SW 1271 (cell line): ENCODE measurements around the gene HES3.

Experiments
- DNase-seq, 2 experiments: peaks; one replicate each; lab custom pipeline; 2025; lab: John Stamatoyannopoulos, UW

HES3 gene, protein sequence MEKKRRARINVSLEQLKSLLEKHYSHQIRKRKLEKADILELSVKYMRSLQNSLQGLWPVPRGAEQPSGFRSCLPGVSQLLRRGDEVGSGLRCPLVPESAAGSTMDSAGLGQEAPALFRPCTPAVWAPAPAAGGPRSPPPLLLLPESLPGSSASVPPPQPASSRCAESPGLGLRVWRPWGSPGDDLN

DNA sequence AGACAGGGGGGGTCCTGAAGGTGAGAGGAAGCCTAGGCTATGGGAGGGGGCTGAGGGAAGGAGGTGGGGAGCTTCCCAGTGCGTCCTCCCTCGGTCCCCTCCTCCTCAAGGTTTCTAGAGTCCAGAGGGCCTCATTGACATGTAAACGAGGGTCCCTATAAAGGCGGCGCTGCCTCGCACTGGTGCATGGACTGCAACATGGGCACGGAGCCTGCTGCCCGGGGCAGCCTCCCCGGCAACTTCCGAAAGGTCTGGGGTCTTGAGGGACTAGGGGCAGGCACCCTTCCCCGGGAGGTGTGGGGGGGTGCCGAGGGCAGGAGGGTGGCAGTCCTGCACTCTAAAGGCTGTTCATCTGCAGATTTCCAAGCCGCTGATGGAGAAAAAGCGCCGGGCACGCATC, at the start of gene HES3:
Gene HES3 (plus strand): TSS at position 187 of the 400 bp plus-strand sequence. CDS start 187 bp downstream, at position 374.
- no peak for DNase-seq

DNA sequence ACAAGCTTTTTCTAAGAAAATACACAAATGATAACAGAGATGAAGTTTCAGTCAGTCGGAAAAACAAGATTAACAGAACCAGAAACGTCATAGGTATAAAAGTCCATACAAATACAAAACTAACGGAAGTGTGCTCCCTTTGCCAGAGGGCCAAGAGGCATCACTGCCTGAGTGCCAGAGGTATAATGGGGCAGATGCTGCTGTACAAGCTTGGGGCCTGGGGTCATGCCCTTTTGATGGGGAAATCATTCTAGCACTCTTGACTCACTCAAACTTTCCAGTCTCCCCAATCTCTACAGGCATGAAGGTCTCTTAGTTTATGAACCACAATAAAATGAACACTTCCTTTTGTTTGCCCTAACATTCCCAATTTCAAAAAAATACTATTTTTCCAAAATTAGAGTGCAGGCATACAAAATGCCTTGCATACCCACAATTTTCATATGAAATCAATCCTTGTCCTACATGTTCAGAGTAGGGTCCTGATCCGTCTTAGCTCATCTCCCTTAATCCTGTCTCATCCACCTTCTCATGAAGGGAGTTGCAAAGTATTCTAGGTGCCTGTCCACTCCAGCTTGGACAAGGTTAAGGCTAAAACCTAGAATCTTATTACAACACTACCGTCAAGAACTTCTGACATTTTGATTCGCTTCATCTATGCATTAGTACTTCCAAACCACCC, 46.1 kb upstream of the HES3 start:
- DNase-seq: no peak

DNA sequence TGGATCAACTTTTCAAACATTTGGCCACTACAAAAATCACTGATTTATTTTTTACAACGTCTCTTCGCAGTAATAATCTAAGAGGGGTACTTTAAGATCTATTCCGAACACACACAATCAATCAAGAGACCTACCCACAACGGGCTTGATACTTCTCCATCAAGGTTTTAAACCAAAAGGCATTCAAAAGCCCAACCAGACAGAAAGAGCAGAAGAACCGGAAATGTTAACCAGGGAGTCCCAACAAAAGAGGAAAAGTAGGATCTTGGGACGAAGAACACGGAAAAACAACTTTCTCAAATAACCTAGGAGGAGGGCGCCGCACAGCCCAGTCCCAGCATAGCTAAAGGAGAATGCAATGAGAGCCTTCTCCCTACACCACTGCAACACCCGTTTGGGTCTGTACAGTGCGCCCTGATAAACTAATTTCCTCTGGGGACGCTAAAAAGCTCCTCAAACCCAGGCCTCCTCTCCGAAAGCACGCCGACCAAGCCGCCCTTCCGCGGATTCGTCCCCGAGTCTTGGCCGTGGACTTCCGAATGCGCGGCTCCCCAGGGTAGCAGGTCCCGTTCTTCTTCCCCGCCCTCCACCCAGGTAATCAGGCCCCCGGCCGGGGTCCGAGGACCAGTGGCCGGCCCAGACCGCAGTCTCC, 45.2 kb upstream of the HES3 start:
- no peak for DNase-seq

DNA sequence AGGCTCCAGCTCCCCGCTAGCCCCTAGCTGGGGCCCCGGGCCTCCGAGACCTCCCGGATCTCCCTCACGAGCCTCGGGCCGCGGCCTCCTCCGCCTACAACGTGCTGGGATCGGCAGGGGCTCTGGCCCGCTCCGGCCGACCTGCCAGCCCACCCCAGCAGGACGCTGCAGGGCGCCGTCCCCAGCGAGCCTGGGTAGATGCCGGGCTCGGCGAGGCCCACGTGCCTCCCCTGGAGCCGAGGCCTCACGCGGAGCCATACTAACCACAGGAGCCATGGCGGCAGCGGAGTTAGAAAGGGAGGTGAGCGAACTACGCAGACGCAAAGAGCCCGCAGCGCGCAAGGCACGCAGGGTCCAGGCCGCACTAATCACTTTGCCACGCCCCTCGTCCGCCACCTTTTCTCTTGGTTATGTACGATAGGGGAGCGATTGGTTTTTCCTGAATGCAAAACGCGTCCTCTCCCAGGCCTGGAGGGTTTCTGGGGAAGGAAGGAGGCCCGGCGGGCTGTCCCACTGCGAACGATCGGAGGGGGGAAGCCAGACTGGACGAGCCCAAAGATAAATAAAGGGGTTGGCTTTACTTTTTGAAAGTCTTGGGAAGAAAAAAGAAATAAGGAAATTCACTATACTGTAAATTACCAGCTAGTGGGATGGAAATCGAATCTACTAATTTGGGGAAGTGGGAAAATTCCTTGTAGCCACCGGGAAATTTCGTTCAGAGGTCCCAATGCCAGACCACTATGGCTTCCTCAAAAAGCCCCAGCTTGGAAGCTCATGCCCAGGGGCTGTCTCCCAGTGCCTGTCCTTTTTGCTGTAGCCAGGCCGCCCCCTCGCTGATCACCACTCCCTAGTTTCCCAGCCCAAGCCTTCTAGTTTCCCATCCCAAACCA, 44.4 kb upstream of the HES3 start, which contains the start of gene RPL22:
Gene RPL22 (minus strand): TSS at position 298 of the 890 bp plus-strand sequence. CDS start 22 bp downstream, at position 276.
- peak; percentile 89 to 96 for DNase-seq

GRCh38 chr1:6200188-6200809, 43.7 kb upstream of the HES3 start:
- no peak for DNase-seq

GRCh38 chr1:6202256-6202655, 41.7 kb upstream of the HES3 start:
- DNase-seq: no peak

DNA sequence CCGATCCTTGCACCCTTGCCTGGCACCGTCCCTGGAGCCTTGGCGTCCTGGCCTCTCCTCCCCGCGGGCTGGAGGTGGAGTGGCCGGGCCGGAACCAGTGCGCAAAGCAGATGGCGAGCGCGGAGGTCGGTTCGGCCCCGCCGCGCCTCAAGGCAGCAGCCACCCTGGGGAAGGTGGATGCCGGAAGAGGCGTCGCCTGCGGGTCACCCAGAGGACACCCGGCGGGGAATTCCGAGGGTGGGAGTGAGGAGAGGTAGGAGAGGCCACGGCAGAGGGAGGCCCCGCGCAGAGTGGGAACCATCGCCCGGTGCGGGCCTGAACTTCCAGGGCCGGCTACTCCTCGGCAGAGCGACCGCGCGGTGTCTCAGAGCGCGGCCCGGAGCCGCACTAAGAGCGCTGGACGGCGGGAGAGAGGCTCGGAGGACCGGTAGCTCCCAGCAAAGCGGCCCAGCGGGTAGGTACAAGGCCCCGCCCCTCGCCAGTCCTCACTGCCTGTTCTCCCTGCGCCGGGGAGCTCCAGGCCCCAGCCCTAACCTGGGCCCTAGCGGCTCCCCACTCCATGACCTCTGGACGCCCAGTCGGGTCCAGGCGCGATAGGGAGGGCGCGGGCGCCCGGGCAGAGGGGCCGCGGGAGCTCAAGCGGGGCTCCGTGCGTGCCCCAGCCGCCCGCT, 38.0 kb upstream of the HES3 start, which contains the start of gene RNF207:
Gene RNF207 (plus strand): TSS at position 271 of the 671 bp plus-strand sequence. CDS start 417 bp downstream, outside the sequence.
- peak; percentile 41 to 67 for DNase-seq

GRCh38 chr1:6206520-6206855, 37.5 kb upstream of the HES3 start:
- DNase-seq: no peak

GRCh38 chr1:6207075-6207885, 36.7 kb upstream of the HES3 start:
- no peak for DNase-seq

GRCh38 chr1:6207921-6208320, 36.1 kb upstream of the HES3 start:
- no peak for DNase-seq

DNA sequence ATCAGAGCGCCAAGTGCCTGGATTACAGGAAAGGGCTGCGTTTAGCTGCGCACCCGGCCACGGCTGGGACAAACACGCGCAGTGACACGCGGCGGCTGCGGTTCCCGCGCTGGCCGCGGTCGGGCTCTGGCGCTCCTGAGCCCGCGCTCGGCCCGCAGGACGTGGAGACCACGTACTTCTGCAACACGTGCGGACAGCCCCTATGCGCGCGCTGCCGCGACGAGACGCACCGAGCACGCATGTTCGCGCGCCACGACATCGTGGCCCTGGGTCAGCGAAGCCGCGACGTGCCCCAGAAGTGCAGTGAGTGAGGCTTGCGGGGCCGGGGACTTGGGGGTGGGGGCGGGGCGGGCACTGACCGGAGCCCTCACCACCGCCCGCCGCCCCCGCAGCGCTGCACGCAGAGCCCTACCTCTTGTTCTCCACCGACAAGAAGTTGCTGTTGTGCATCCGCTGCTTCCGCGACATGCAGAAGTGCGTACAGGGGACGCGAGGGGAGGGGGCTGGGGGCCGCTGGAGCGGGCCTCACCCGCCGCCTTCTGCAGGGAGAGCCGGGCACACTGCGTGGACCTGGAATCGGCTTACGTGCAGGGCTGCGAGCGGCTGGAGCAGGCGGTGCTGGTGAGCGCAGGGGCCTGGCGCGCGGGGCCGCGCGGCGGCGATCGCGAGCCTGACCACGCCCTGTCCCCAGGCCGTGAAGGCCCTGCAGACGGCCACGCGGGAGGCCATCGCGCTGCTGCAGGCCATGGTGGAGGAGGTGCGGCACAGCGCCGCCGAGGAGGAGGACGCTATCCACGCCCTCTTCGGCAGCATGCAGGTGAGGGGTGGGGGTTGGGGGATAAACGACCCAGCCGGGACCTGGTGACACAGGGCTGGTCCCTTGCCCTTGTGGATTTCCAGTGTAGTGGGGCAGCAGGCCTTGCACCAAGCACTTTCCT, 35.0 kb upstream of the HES3 start:
- DNase-seq: no peak

GRCh38 chr1:6209661-6210580, 34.1 kb upstream of the HES3 start:
- DNase-seq: no peak

GRCh38 chr1:6210591-6211355, 33.2 kb upstream of the HES3 start:
- DNase-seq: no peak

GRCh38 chr1:6211731-6212130, 32.2 kb upstream of the HES3 start:
- no peak for DNase-seq

- no peak for DNase-seq
Measured at GRCh38 chr1:6212193-6212959, 31.6 kb upstream of the HES3 start.

- no peak for DNase-seq
Measured at GRCh38 chr1:6218375-6219164, 25.4 kb upstream of the HES3 start.
